Kidney epithelial cell (primary cell): ENCODE data around the gene IFNA13. TPM values are rescaled to one million over a fixed set of nuclear protein-coding genes. Genes with fewer than 3 reads are reported as not detected.
A peak's percentile ranks its signal among the peaks of the same experiment; 100 is the strongest.

Source experiments
- DNase-seq: peaks from one replicate; pipeline ENCODE4 v3.0.0-alpha.2; 2010; ENCODE audit warnings: low read depth
- H3K27me3 ChIP-seq: 2 replicates; pipeline ENCODE4 v1.6.0; 2011; ENCODE audit warnings: low read length; ENCODE audit not compliant: control insufficient read depth, insufficient read depth
- H3K36me3 ChIP-seq: 2 replicates; pipeline ENCODE4 v1.5.1; 2011; ENCODE audit warnings: low read length; ENCODE audit not compliant: control insufficient read depth, insufficient read depth
- H3K4me3 ChIP-seq: 2 replicates; pipeline ENCODE4 v1.5.1; 2011; ENCODE audit warnings: low read depth, mild to moderate bottlenecking, control low read depth, low read length
- CTCF ChIP-seq: IDR thresholded peaks from 2 replicates; pipeline ENCODE4 v1.5.1; 2011; ENCODE audit warnings: mild to moderate bottlenecking, moderate library complexity, low read length, control low read depth, inconsistent platforms; ENCODE audit not compliant: insufficient read depth, poor library complexity, severe bottlenecking
- total RNA-seq: library from RNA; depleted of rRNA; stranded (reverse); fragments of >200 nt; gene quantifications from 2 replicates; pipeline ENCODE4 v1.2.3, GENCODE V29; 2015

Gene IFNA13
- total RNA-seq, 1 donor from 2014 or later = not detected

DNA sequence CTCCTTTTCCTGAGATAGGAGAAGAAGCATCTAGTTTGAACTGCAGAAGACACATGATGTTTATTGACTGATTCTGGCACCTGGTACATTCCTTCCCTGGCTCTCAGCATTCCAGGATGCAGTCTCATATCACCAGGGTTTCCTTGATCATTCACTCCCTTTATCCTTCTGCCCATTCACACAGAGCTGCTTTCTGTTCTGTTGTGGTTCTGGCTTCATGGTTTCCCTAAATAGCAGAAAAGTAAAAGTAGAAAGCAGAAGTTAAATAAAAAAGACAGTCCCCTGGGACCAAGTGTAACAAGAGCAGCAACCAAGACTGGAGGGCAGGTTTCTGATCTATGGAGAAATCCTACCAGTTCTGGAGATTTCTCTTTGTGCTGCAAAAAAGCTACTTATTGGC, 44.2 kb upstream of the IFNA13 start:
- Histone ChIP-seq H3K27me3 (no peaks in the 10 kb centered on the region), H3K36me3 (no peaks in the 10 kb centered on the region), H3K4me3 (no peak overlapping the region)
- TF ChIP-seq CTCF = no peak
- no peak for DNase-seq

DNA sequence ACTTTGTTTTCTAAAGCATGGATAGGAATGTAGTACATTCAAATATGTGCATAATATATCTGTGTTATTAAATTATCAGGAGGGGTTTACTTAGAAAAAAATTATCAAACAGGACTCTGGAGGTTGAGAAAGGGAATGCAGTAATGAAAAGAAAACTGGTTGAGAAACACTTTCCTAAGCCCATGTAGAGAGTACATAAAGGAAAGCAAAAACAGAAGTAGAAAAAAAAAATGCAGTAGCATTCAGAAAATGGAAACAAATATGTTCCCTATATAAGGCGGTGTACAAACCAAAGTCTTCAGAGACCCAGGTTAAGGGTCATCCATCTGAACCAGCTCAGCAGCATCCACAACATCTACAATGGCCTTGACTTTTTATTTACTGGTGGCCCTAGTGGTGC, 41.0 kb upstream of the IFNA13 start, which contains the start of gene IFNA8:
Gene IFNA8, plus strand, starts transcription at position 301 of the 400 bp plus-strand sequence. Its CDS starts 60 bp downstream, at position 361.
- TF ChIP-seq CTCF = no peak
- no peak for DNase-seq
- Histone ChIP-seq H3K27me3 (no peaks in the 10 kb centered on the region), H3K4me3 (no peak within 1 kb of the TSS), H3K36me3 (no peaks in the 10 kb centered on the region)

DNA sequence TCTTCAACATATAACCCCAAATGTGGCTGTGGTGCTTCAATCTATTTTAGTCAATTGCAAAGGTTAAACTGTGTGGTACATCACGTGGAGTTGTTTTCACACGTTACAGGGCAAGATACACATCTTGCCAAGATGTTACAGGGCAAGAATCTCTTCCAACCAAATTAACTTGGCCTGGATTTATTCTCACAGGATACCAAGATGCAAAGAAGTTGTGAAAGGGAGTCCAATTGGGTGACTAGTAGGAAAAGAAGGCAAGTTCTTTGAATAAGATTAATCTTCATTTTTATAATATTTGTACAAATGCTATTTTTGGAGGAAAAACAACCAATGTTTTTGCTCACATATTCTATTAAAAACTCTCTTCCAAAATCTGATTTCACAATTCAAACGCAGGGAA, 36.3 kb upstream of the IFNA13 start:
- Histone ChIP-seq H3K27me3 (no peaks in the 10 kb centered on the region), H3K36me3 (no peaks in the 10 kb centered on the region), H3K4me3 (no peak overlapping the region)
- TF ChIP-seq CTCF = no peak
- DNase-seq = no peak

DNA sequence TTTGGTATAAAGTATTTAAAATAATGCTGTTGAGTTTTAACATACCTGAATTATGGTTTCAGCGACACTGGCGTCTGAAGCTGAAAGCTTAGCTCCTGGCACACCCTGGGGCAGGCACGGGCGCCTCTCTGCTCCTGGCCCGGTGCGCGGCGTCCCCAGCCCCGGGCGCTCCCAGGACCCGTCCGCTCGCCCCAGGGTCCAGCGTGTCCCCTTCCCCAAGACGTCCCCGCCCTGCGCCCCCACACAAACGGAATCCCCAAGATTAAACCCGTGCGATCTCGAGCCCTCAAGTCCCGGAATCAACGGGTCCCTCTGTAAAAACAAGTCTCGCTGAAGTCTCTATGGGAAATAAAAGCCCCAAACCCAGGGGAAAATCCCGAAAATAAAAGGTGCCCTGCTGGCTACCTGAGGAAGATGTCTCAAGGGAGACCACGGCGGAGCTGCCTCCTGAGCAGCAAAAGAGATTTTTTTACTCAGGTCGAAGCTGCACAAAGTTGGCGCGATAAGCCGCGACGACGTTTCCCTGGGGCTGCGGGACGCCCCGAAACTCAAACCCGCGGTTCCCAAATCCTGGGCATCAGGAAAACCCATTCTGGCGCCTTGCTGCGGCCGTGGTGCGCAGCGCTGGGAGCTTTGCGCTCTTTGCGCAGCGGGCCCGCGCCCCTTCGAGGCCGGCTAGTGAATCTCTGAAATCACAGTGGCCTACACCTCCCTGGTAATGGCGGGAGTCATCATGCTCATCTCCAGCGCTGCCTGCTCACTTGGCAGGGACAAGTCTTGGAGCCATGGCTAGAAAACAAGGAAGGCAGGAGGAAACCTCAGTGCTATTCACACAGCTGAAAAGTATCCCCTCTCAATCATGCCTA, 34.8 kb upstream of the IFNA13 start:
- H3K27me3 ChIP-seq = no peaks in the 10 kb centered on the region
- no peak for DNase-seq
- no peaks in the 10 kb centered on the region for H3K36me3 ChIP-seq
- peak overlapping the region; percentile 30 for H3K4me3 ChIP-seq
- TF ChIP-seq CTCF = peak; percentile 14

GRCh38 chr9:21399956-21400355, 32.1 kb upstream of the IFNA13 start:
- H3K36me3 ChIP-seq = no peaks in the 10 kb centered on the region
- H3K4me3 ChIP-seq = no peak overlapping the region
- no peak for TF ChIP-seq CTCF
- H3K27me3 ChIP-seq = peaks cover 5% of the 10 kb centered on the region
- DNase-seq = no peak
